OCI-M2 (cell line): ENCODE results near the gene ZNF783.
"Not testable (repeated sequence)": the region's sequence is repeated elsewhere in the genome, so short reads cannot be mapped to it uniquely, and the experiment has no call there.

Source experiments
- DNase-seq: peaks from one replicate; lab custom pipeline; 2025; ENCODE audit not compliant: unreplicated experiment; lab: John Stamatoyannopoulos, UW

Gene ZNF783

DNA sequence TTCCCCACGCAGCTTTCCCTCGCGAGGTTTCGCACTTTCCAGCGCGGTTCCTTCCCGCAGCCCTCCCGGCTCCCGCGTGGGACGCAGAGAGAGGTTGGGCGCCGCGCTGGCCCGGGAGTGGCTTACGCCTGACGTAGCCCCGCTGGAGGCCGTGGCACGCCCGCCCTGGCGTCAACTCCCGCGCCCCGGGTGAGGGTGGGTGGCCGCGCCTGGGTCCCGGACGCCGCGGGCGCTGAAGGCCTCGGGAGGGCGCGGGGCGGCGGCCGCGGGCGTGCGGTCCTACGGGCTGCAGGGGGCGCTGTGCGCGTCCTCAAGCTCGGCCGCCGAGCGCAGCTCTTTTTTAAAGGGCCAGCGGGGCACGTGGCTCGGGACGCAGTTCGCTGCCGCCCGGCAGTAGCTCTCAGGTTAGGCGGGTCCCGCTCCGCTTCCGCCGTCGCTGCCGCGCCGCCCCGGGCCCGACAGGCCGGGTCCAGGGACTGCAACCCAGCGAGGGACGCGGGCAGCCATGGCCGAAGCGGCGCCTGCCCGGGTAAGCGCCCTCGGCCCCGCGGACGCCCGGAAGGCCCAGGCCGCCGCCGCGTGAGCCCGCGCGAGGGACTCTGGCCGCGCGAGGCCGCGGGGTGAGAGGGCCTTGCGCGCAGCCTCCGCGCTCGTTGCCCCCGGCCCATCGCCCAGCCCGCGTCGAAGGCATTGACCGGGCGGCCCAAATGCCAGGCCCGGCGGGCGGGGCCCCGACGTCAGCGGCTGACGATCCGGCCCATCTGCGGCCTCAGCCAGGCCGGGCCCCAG is at the start of gene ZNF783:
Gene ZNF783 (plus strand): TSS at position 368 of the 789 bp plus-strand sequence. CDS start 138 bp downstream, at position 506.
- no peak for DNase-seq

- no peak for DNase-seq
Measured at GRCh38 chr7:149214020-149214720, 47.8 kb upstream of the ZNF783 start.

GRCh38 chr7:149216402-149216801 is 45.6 kb upstream of the ZNF783 start:
- no peak for DNase-seq

DNA sequence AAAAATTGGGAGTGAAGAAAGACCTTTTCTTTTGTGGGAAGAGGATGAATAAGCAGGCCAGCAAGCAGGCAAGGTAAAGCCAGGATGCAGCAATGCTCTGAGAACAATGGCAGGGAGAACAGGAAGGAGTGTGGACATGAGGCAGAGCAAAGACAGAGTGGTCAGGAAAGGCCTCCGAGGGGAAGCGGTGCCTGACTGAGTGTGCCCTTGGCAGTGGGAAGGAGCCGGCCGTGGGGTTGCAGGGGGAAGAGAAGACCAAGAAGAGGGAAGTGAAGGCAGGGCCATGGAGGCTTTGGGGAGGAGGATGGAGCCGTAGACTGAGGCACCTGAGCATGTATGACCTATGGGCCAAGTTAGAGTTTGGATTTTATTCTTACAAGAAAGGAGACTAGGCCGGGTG is 44.4 kb upstream of the ZNF783 start:
- no peak for DNase-seq

- no peak for DNase-seq
Measured at GRCh38 chr7:149218469-149219420, 43.3 kb upstream of the ZNF783 start.

- no peak for DNase-seq
Measured at GRCh38 chr7:149220534-149220933, 41.5 kb upstream of the ZNF783 start.

DNA sequence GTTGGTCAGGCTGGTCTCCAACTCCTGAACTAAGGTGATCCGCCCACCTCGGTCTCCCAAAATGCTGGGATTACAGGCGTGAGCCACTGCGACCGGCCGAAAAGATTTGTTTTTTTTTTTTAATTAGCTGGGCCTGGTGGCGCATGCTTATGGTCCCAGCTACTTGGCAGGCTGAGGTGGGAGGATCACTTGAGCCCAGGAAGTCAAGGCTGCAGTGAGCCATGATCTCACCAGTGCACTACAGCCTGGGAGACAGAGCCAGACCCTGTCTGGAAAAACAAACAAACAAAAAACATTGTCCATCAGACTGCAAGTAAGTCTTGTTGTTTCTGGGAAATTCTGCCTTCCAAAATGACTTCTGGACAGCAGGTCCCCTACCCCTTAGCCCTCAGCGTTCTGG is 38.8 kb upstream of the ZNF783 start:
- DNase-seq: no peak

- DNase-seq: no peak
Measured at GRCh38 chr7:149223761-149224160, 38.2 kb upstream of the ZNF783 start.

- no peak for DNase-seq
Measured at GRCh38 chr7:149224352-149224751, 37.6 kb upstream of the ZNF783 start.

DNA sequence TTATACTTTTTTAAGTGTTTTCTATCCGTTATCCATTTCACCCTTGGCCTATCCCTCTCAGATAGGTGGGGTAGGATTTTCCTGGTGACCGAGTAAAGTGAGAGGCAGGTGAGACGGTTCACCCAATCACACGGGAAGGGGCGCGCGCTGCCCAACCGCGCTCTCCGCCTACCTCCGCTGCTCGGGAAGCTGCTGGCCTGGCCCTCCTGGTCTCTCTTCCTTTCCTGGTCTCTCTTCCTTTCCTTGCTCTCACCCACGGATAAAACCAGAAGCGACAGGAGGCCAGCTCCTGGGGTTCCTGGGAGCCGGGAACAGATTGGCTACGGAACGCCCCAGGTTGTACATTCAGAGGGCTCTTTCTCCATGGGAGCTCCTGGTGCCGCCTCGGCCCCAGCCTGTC is 36.9 kb upstream of the ZNF783 start:
- DNase-seq: no peak

DNA sequence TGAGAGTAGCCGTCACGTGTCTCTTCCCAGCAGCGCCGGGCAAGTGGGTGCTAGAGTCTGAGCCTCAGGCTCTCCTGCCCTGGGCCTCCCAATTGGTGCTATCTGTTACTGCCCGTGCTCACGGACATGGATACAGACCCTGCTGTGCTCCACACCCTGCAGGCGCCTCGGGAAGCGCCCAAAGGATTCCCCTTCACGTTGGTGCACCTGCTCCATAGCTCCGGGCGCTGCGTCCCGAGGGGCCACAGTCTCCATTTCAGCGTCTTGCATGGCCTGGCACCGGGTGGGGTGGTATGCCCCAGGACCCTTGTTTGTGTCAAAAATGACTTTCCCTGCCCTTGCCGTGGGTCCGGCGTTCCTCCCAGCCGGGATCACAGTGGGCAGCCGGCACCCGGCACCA is 36.3 kb upstream of the ZNF783 start:
- DNase-seq: no peak

- not testable (repeated sequence) for DNase-seq
Measured at GRCh38 chr7:149226366-149226765, 35.6 kb upstream of the ZNF783 start.

DNA sequence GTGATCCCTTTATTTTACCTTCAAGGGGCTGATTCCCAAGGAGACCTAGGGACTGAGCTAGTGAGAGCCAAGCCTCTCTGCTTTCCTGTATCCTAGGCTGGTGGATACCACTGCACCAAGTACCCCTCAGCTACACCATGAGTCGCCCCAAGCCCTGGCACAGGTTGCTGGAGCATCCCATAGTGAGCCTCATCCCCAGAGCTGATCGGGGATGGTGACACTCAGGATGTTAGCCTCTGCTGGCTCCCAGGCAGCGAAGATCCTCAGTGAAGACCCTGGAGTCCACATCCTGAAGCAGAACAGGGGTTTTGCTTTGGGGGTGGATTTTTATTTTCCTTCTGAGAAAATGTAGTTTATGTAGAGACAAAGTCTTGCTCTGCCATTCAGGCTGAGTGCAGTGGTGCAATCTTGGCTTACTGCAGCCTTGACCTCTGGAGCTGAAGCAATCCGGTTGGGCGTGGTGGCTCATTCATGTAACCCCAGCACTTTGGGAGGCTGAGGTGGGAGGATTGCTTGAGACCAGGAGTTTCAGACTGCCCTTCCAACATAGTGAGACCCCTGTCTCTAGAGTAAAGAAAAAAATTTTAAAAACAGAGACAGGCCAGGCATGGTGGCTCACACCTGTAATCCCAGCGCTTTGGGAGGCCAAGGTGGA is 35.0 kb upstream of the ZNF783 start:
- no peak for DNase-seq

GRCh38 chr7:149228831-149229471 is 33.0 kb upstream of the ZNF783 start:
- no peak for DNase-seq

GRCh38 chr7:149229526-149229925 is 32.5 kb upstream of the ZNF783 start:
- DNase-seq: no peak

- no peak for DNase-seq
Measured at GRCh38 chr7:149232362-149232761, 29.6 kb upstream of the ZNF783 start.

- not testable (repeated sequence) for DNase-seq
Measured at GRCh38 chr7:149233655-149234204, 28.3 kb upstream of the ZNF783 start.

DNA sequence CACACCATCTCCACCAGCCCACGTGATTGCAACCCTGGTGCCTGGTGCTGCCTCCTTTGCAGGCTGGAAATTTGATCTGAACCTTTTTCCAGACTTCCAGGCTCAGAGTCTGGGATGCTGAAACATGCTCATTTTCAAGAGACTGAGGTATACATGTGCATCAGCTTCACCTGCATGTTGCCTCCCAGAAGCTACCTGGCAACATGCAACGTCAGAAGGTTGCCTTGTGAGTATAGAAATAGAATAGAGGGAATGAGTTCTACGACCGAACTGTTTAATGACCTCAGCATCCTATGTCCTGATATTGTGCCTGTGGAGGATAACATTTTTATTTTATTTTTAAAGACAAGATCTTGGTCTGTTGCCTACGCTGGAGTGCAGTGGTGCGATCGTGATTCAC is 24.5 kb upstream of the ZNF783 start:
- no peak for DNase-seq

- no peak for DNase-seq
Measured at GRCh38 chr7:149238051-149238450, 23.9 kb upstream of the ZNF783 start.
